Stimulated activated CD4-positive, alpha-beta T cell treated with anti-CD3 and anti-CD28 coated beads, Interleukin-4, amount 100 ng/mL, for 1 hour (primary cell): ENCODE measurements around the gene SERPINA6.
"Not testable (repeated sequence)": the region's sequence is repeated elsewhere in the genome, so short reads cannot be mapped to it uniquely, and the experiment has no call there.

ENCODE experiments used
- DNase-seq: peaks from one replicate; pipeline ENCODE4 v3.0.0-alpha.2; 2020

Gene SERPINA6, protein sequence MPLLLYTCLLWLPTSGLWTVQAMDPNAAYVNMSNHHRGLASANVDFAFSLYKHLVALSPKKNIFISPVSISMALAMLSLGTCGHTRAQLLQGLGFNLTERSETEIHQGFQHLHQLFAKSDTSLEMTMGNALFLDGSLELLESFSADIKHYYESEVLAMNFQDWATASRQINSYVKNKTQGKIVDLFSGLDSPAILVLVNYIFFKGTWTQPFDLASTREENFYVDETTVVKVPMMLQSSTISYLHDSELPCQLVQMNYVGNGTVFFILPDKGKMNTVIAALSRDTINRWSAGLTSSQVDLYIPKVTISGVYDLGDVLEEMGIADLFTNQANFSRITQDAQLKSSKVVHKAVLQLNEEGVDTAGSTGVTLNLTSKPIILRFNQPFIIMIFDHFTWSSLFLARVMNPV

DNA sequence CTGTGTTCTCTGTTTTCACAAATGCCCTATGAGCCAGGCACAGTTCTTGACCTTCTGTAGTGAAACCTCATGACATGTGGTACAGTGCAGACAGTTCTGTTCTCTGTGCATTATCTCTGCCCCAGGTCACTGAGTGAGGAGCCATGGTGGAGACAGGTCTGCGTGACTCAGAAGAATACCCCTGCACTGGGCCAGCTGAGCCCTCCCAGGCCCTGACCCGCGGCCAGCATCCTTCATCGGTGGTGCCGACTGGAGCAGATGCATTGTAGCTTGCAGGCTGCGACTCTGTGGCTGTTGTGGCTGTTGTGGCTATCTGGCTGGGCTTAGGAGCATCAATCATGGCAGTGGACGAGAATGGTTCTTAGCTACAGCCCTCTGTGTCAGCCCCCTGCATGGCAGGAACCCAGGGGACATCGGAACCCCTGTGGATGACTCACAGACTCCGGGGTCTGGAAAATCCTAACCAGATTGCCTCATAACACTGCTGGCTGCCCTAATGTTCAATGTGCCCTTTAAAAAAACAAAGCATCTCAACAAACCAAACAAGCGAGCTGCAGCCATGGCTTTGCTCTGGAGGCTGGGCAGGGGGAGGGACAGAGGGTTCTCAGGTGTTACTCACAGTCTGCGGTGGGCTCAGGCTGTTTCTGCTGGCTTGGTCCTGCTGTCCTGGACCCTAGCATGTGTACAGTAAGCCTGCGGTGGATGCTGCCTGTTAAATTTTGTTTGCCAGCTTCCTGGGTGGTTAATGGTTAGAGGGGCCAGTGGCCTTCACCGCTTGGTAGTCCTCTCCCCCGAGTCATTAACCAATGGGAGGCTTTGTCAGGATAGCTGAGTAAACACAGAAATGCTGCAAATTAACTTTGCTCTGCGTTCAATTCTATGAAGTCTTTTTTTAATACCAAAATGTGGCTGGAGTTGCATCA lies at the start of gene SERPINA6:
Gene SERPINA6 (minus strand): TSS at position 689 of the 923 bp plus-strand sequence. CDS start 8,688 bp downstream, outside the sequence.
- DNase-seq, result no peak

GRCh38 chr14:94372021-94372605 lies 49.0 kb upstream of the SERPINA6 start:
- no peak for DNase-seq

- no peak for DNase-seq
These were observed 47.4 kb upstream of the SERPINA6 start for GRCh38 chr14:94370524-94370910.

DNA sequence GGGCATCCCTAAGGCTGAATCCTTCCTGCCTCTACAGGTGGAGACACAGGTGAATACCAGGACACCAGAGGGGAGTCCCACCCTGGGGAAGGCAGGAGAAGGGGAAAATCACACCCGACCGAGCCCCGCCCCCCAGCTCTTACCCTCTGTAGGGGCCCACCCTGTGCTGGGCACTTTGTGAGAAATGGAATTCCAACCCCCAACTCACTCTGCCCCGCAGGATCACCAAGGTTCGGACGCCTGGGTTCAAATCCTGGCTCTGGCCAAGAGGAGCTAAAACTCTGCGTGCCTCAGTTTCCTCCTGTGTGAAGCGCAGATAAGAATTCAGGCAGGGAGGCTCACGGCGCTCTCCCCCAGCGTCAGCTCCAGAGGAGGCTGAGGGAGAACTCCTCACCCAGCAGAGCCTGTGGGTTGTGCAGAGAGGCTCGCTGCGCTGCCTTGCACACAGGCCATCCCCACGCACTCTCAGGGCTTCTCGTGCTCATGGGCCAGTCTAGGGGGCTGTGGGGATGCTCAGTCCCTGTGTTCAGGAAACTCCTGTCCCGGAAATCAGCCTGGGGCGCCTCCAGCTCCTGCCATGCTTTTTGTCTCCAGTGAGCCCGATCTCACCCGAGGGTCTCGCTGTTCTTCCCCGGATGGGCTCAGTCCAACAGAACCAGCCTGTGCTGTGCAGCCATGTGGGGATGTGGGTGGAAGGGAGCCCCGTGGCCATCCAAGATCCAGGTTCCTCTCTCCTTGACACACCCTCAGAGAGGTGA lies 46.8 kb upstream of the SERPINA6 start:
- not testable (repeated sequence) for DNase-seq

DNA sequence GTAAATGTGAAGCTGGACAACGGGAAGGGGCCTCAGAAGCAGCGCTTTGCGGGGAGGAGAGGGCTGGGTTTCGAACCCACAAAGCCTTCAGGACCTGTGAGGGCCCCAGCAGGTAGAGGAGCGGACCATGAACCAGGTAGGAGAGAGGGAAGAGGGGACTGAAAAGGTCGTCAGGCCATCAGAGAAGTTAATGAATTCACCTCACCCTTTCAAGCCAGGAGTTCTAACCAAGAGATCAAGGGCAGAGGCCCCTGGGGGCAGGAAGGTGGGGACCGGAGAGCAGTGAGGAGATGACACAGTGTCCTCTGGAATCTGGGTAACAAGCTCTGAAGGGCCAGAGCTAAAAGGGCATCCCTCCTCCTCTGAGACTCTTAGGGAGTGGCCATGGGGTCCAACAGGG lies 45.8 kb upstream of the SERPINA6 start:
- DNase-seq, result no peak

GRCh38 chr14:94368243-94368590 lies 45.1 kb upstream of the SERPINA6 start:
- no peak for DNase-seq

- no peak for DNase-seq
These were observed 44.5 kb upstream of the SERPINA6 start for GRCh38 chr14:94367347-94368242.

- no peak for DNase-seq
These were observed 43.2 kb upstream of the SERPINA6 start, which contains the start of gene SERPINA2 for GRCh38 chr14:94366146-94366915. TSS of gene SERPINA2 (minus strand) at chr14:94366698.

- DNase-seq, result no peak
These were observed 42.5 kb upstream of the SERPINA6 start for GRCh38 chr14:94365624-94366023.

GRCh38 chr14:94364964-94365363 lies 41.8 kb upstream of the SERPINA6 start:
- DNase-seq, result no peak

DNA sequence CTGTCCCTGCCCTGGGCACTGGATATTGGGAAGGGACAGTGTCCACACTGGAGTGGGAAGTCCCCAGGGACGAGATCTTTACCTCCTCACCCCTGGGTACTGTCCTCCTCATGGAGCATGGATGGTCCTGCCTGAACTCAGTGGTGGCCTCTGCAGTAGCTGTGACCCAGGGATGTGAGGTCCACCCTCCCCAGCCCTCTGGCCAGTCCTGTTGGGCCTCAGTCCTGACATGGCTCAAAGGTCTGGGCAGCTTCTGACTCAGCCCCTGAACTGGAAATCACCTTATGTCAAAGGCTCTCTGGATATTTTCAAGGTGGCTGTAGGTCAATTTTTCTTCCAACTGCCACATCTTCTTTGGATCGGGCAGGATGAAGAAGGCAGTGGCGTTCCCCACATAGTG lies 40.9 kb upstream of the SERPINA6 start:
- no peak for DNase-seq

DNA sequence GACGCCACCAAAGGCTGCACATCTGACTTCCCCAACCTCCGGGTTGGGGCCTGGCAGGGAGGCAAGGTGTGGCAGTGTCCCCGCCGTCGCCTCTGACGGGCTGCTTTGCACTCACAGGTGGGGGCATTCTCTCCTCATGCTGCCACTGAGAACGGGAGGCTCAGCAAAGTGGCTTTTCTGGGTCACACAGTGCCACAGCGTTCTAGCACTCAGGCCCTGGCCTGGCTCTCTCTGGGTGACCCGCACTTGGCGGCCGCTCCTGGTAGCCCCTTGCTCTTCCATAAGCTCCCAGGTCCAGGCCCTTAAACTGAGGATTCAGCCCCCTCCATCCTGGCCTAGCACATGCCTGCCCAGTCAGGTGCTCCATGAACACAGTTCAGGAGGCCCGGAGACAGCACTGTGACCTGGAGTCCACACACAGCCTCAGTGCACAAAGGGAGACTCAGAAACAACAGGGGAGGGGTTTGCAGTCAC lies 40.1 kb upstream of the SERPINA6 start:
- DNase-seq, result no peak

DNA sequence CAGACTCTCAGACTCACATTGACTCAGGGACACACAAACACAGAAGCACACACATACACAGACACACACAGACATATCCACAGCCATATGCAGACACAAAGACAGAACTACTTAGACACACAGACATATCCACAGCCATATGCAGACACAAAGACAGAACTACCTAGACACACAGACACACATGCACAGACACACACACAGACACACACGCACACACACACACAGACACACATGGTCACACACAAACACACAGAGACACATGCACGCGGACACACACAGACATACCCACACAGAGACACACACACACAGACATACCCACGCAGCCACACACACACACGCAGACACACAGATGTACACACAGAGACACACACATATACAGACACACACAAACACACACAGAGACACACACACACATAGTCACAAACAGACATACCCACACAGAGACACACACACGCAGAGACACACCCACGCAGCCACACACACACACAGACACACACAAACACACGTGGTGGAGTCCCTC lies 39.5 kb upstream of the SERPINA6 start:
- DNase-seq, result no peak

DNA sequence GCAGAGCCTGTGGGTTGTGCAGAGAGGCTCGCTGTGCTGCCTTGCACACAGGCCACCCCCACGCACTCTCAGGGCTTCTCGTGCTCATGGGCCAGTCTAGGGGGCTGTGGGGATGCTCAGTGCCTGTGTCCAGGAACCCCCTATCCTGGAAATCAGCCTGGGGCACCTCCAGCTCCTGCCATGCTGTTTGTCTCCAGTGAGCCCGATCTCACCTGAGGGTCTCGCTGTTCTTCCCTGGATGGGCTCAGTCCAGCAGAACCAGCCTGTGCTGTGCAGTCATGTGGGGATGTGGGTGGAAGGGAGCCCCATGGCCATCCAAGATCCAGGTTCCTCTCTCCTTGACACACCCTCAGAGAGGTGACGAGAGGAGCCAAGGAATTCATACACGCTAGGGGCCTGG lies 38.5 kb upstream of the SERPINA6 start:
- DNase-seq, result no peak

DNA sequence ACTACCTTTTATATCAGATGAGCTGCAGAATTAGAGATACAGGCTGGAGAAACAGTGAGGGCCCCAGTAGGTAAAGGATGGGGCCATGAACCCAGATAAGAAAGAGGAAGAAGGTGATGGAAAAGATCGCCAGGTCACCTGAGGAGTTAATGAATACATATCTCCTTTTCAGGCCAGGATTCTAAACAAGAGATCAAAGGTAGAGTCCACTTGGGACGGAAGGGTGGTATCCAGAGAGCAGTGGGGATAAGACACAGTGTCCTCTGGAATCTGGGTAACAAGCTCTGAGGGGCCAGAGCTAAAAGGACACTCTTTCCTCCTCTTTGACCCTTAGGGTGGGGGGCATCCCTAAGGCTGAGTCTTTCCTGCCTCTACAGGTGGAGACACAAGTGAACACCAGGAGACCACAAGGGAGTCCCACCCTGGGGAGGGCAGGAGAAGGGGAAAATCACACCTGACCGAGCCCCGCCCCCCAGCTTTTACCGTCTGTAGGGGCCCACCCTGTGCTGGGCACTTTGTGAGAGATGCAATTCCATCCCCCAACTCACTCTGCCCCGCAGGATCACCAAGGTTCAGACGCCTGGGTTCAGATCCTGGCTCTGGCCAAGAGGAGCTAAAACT lies 37.9 kb upstream of the SERPINA6 start:
- no peak for DNase-seq

GRCh38 chr14:94357166-94357565 lies 34.0 kb upstream of the SERPINA6 start:
- no peak for DNase-seq

- no peak for DNase-seq
These were observed 33.4 kb upstream of the SERPINA6 start for GRCh38 chr14:94356379-94357056.

- DNase-seq, result no peak
These were observed 32.2 kb upstream of the SERPINA6 start for GRCh38 chr14:94355191-94355794.

DNA sequence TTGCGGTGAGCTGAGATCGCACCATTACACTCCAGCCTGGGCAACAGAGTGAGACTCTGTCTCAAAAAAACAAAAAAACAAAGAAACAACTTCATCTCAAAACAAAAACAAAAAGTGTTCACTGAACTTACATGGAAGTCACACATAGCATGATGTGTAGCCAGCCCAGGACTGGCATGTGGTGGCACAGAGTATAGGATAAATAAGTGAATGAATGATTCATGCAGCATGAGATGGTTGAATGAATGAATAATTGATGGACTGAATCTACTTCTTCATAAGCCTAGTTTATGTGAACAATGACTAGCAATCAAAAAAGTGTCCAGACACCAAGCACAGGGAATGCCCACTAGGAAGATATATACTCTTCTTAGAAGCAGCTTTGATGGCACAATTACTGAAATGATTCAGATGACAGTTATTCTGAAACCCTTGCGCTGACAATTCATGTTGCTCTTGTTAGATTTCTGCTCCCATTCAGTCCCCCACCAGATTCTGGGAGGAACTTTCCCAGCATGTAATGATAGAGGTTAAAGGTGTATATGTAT lies 31.6 kb upstream of the SERPINA6 start:
- no peak for DNase-seq
